SIG-M5 treated with dmso at 0.1 percent for 504 hours (cell line): ENCODE measurements around the gene RTN4RL1.

Source experiments
- DNase-seq: peaks from one replicate; lab custom pipeline; 2025; ENCODE audit not compliant: unreplicated experiment; lab: John Stamatoyannopoulos, UW

RTN4RL1 gene

DNA sequence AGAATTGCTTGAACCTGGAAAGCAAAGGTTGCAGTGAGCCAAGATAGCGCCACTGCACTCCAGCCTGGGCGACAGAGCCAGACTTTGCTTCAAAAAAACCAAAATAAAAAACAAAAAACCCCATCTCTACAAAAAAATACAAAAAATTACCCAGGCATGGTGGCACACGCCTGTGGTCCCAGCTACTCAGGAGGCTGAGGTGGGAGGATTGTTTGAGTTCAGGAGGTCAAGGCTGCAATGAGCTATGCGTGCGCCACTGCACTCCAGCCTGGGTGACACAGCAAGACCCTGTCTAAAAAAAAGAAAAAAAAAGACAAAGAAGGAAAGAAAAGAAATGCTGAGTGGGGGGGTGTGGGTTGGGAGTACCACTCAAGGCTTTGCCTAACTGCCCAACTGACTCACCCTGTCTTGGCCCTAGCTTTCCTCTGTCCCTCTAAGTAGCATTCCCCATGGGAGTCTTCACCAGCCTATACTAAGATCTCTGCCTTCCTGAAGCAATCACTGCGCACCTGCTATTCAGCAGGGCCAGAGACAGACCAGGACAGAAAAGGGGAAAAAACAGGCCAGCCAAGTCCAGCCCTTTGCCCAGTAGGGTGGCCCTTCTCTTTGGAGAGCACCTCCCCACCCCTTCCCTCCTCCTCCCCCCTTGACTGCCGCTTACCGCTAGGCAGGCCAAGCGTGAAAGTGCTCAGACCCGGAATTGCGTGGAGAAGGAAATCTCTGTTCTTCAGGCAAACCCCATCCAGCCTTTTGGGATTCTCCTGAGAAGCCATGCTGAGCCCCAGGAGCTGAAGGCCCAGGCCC lies 45.8 kb downstream of the RTN4RL1 start:
- no peak for DNase-seq

DNA sequence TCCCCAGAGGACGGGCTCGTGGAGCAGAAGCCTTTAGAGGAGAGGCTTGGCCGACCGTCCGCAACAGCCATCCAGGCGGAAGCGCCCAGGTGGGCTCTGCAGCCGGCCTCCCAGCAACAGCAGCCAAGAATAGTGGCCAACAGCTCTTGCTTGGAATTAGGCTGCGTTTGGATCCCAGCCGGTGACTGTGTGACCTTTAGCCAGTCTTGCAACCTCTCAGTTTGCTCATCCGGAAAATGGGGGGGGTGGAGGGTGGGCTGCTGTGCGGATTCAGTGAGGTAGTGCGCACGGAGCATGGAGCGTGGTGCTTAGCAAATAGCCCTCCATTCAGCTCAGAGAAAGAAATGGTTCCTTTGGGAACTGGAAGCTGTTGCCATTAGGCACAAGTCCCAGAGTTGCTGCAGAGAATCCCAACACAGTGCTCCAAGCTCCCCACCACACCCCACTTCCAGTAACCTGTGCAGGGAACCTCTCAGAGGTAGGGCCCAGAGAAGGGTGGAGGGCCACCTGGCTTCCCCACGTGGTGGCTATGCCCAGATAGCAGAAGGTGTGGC lies 46.7 kb downstream of the RTN4RL1 start:
- no peak for DNase-seq

- DNase-seq = no peak
Measured at GRCh38 chr17:1977583-1978395, 47.3 kb downstream of the RTN4RL1 start.

DNA sequence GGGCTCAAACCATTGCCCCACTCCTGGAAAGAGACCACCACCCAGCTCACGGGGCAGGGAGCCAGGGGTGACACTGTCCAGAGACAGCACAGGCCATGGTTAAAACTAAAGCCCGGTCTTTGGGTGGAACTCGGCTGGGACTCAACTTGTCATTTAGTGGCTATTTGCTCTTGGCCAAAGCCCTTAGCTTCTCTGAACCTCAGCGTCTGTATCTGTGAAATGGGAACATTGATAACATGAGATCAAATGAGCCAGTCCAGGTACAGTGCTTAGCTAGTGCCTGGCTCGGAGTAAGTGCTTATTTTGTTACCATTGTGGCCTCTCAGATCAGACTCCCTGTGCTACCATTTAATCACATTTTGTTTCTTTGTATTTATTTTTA lies 48.5 kb downstream of the RTN4RL1 start:
- DNase-seq = no peak

DNA sequence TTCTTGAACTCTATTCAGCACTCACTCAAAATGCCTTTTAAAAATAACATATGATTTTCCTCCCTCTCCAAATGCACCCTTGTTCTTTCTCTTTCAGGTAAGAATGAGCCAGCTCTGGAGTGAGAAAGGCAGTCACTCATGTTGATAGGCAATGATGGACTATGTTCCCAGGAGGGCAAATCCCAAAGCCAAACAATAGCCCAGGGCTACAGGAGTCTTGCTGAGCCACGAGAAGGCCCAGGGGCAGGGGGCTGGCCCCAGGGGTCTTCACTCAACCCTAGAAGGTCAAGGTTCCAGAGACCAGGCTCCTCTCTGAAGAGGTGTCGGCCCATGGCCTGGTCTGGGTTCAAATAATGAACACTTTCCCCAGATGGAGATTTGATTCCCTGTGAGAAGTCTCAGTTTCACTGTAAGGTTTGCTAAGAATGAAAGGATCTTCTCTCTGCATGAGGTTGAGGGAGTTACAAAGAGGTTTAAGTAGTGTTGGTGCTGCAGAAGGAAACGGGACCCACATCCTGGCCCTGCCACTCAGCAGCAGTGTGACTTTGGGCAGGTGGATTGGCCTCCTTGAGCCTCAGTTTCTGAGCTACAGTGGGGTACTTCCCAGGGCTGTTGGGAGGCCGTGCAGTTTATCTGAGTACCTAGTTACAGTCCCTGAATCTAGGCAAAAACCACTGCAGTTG lies 49.0 kb downstream of the RTN4RL1 start:
- DNase-seq = no peak

DNA sequence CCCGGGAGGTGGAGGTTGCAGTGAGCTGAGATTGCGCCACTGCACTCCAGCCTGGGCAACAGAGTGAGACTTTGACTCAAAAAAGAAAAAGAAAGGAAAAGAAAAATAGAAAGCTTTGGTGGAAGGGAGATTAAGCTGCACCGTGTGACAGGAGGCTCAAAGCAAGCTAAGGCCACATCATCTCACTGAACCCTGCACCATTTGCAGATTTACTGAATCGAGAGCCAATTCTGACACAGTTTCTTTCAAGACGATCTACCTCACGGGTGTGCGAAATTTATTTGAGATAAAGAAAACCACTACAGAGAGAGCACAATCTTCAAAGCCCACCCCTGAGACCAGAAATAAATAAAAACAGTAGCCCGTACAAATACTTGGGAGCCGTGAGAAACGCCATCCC lies 49.6 kb downstream of the RTN4RL1 start:
- DNase-seq = no peak

DNA sequence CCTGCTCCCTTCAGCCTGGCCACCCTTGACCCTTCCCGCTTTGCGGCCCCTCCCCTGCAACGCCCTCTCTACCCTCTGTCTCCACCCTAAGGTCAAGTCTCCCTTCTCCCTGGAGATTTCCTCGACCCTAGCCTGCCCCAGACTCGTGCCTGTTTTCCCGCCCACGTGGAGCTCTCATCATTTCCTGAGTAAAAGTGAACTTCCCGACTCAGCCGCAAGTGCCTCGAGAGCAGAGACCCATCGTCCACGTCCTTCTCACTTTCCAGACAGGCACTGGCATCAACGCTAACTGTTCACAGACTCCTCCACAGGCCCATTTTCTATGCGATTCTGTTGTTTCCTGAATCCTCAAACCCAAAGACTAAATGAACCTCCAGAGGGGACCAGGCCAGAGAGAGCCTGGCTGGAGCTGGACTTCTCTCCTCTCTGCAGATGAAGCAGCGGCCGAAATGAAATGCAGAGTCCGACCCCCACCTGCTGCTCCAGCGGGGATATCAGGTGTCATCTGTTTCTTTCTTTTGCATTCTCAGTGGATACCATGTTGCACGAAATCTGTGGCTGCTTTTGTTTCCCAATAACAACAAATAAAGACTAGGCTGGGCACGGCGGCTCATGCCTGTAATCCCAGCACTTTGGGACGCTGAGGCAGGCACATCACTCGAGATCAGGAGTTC lies 52.5 kb downstream of the RTN4RL1 start:
- DNase-seq = no peak

DNA sequence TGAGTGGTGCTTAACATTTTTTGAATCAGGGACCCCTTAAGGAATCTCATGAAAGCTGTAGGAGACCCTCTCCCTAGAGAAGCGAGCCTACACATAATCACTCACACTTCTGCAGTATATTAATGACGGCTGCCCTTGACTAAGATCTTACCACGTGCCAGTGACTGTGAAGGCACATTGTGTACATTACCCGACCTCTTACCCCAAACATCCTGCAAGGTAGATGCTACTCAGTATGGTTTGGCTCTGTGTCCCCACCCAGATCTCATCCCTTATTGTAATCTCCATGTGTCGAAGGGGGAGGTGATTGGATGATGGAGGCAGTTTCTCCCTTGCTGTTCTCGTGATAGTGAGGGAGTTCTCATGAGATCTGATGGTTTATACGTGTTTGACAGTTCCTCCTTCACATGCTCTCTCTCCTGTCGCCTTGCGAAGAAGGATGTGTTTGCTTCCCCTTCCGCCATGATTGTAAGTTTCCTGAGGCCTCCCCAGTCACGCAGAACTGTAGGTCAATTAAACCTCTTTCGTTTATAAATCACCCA lies 54.2 kb downstream of the RTN4RL1 start:
- DNase-seq = no peak

GRCh38 chr17:1969712-1970111 lies 55.4 kb downstream of the RTN4RL1 start:
- DNase-seq = no peak

DNA sequence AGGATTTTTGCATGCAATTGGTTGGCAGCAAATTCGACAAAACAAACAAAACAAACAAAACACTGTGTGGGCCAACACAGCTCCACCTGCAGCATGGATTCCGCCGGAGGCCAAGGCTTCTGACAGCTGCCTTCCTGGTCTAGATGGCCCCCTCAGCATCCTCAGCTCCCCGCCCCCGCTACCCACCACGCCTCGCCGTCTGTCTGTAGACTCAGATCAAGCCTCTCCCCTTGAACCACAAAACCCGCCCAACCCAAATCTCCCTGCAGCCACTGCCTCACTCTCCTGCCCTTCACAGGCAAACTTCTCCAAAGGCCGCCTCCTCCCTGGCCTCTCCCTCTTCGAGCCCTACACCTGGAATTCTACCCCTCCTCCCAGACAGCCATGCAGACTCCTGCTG lies 57.9 kb downstream of the RTN4RL1 start:
- DNase-seq = no peak

GRCh38 chr17:1966274-1967086 lies 58.7 kb downstream of the RTN4RL1 start:
- DNase-seq = no peak

- no peak for DNase-seq
Measured at GRCh38 chr17:1965556-1966273, 59.4 kb downstream of the RTN4RL1 start.

DNA sequence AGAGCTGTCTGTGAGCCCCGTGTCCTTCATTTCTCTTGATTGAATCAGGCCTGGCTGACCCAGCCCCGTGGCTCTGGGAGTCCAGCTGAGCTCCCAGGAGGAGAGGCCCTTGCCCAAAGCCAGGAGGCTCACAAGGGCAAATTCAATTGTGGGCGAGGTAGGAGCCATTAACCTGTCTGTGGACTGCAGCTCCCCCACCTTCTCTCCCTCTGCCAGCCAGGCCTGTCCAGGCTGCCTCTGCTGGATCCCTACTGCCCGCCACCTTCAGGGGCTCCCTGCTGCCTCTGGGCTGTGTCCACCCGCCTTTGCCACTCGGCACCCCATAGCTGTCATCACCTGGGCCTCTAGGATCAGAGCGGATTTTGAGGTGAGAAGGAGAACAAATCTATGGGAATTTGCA lies 61.9 kb downstream of the RTN4RL1 start:
- no peak for DNase-seq

- no peak for DNase-seq
Measured at GRCh38 chr17:1961189-1961588, 63.9 kb downstream of the RTN4RL1 start.

- DNase-seq = no peak
Measured at GRCh38 chr17:1960545-1960912, 64.6 kb downstream of the RTN4RL1 start.

DNA sequence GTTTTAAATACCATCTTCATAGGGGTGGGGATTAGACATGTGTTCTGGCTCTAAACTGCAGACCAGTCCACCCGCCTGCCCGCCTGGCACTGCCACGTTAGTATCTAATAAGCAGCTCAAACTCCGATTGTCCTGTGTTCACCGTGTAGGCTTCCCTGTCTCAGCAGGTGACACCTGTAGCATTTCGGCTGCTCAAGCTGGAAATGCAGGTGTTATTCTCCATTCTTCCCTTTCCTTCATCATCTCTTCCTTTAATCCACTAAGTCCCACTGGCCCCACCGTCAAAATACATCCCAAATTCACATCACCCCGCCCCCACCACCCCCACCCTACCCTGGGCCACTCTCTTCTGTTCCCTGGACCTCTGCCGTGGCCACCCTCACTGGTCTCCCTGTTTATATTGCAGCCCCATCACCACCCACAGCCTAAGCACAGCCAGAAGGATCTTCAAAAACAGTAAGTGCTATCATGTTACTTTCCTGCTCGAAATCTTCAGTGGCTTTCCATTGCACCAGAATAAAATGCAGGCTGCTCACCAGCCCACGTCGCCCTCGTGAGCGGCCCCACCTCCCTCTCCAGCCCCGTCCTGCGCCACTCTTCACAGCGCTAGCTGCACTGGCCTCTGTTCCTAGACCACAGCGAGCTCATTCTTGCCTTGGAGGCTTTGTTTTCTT lies 65.1 kb downstream of the RTN4RL1 start:
- no peak for DNase-seq

DNA sequence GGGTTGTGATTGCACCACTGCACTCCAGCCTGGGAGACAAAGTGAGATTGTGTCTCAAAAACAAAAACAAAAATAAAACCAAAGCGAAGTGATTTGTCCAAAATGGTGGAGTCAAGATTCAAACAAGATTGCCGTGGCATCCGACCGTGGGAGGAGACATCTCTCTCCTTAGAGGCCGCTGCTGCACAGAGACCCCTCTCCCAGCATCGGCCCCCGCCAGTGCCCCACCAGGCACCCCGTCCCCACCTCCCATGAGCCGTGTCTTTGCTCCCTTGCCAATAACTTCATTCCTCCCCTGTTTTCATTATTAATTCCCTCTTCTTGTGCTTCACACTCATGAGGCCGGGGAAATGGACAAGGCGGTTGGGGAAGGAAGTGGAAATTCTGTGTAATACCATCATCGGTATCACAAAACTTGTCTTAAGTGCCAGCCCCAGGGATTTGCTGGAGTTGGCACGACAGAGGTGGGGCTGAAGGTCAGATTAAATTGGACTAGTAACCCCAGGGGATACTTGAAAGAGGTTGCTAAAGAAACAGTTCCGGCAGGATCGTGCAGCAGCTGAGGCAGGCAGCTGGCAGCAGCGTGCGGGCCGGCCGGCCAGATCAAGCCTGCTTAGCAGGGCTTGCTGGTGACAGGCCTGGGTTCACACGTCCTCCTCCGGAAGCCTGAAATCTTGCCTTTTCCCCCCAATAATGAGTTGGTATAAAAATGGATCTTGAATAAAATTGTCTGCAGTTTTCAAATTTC lies 66.8 kb downstream of the RTN4RL1 start:
- DNase-seq = no peak

DNA sequence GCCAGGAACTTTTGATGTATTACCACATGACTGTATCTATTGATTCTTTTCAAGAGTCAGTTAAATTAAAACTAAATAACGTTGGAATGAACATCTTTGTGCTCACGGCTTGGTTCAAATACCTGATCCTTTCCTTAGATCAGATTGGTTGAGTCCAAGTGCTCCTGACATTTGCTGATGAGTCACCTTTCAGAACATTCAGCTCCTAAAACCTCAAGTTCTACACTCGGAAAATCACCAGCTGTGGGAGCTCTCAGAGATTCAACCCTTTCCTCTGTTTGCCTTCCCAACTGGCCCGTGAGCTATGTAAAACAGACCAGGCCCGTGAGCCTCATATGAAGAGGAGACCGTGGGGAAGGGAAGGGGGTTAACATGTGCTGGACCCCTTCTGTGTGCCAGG lies 68.1 kb downstream of the RTN4RL1 start:
- no peak for DNase-seq
